Left ventricle myocardium inferior (tissue), 1 donor: ENCODE results near the gene EID3. TPM values are rescaled to one million over a fixed set of nuclear protein-coding genes. Genes with fewer than 3 reads are reported as not detected.

Source experiments
- DNase-seq: peaks from one replicate; pipeline ENCODE4 v3.0.0-alpha.2; 2020
- H3K27ac ChIP-seq: fragments of 200-600 bp; replicated peaks from 2 replicates; pipeline ENCODE4 v1.8.0; 2021
- H3K27me3 ChIP-seq: fragments of 200-600 bp; 2 replicates; pipeline ENCODE4 v1.8.0; 2021; ENCODE audit warnings: low read depth
- H3K36me3 ChIP-seq: fragments of 200-600 bp; 2 replicates; pipeline ENCODE4 v1.8.0; 2021
- H3K4me1 ChIP-seq: fragments of 200-600 bp; 2 replicates; pipeline ENCODE4 v1.8.0; 2021
- H3K4me3 ChIP-seq: fragments of 200-600 bp; 2 replicates; pipeline ENCODE4 v1.8.0; 2021; ENCODE audit warnings: mild to moderate bottlenecking, moderate library complexity
- H3K9me3 ChIP-seq: fragments of 200-600 bp; replicated peaks from 2 replicates; pipeline ENCODE4 v1.8.0; 2021
- CTCF ChIP-seq: fragments of 200-600 bp; IDR thresholded peaks from 2 replicates; pipeline ENCODE4 v1.8.0; 2021; ENCODE audit warnings: antibody characterized with exemption, mild to moderate bottlenecking, borderline replicate concordance
- intact Hi-C: fragments of 100-400 bp; cut with micrococcal nuclease; formaldehyde crosslinking; loops from one replicate; pipeline ENCODE4 v1.11.0; 2022
- total RNA-seq: library from RNA; stranded (reverse); fragmentation: NEBNext Ultra II Directional; extraction: Animal tissue kit (Norgen Biotek cat#: 25700); gene quantifications from one replicate; pipeline ENCODE4 v1.2.1, GENCODE V29; 2021
- donor health status: DM: no; HTN: yes; CAD: no; lungs with severe emphysema.

The EID3 gene
- total RNA-seq, 1 donor from 2014 or later = 0.60 TPM

DNA sequence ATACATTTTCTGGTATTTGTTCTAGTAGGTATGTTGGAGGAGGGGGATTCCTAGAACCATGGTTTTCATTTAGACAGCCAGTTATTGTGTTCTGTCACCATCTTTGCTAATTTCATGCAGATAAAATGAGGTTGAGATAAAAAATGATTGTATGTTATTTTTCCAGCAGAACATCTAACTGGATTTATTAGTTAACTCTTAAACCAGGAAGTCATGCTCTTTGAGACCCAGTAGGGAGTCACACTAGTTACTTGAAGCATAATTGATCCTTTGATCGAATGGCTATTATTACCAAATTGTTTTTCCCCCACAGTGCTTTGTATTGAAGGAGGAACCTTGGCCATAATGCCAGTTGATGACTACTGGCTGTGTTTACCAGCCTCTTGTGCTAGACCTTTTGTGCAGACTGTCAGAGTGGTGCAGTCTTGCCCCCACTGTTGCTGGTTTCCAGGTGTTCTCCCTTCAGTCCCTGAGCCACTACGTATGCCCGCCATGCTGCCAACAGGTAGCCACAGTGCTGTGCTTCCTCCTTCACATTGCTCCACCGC, 6.0 kb downstream of the EID3 start:
- peaks cover 37% of the 10 kb centered on the region for H3K36me3 ChIP-seq
- H3K27ac ChIP-seq = no peak overlapping the region
- H3K4me3 ChIP-seq = no peak overlapping the region
- intact Hi-C loops = no loop called here
- DNase-seq = no peak
- no peaks in the 10 kb centered on the region for H3K9me3 ChIP-seq
- no peak for TF ChIP-seq CTCF
- peaks cover 48% of the 10 kb centered on the region for H3K4me1 ChIP-seq
- H3K27me3 ChIP-seq = no peaks in the 10 kb centered on the region

GRCh38 chr12:104310751-104311633, 7.5 kb downstream of the EID3 start:
- DNase-seq = no peak
- intact Hi-C loops = no loop called here
- peaks cover 33% of the 10 kb centered on the region for H3K4me1 ChIP-seq

GRCh38 chr12:104312202-104312601, 8.7 kb downstream of the EID3 start:
- peaks cover 21% of the 10 kb centered on the region for H3K4me1 ChIP-seq
- H3K9me3 ChIP-seq = no peaks in the 10 kb centered on the region
- TF ChIP-seq CTCF = no peak
- intact Hi-C loops = no loop called here
- no peak for DNase-seq
- no peak overlapping the region for H3K27ac ChIP-seq
- H3K36me3 ChIP-seq = peaks cover 64% of the 10 kb centered on the region
- H3K27me3 ChIP-seq = no peaks in the 10 kb centered on the region
- H3K4me3 ChIP-seq = no peak overlapping the region

More at GRCh38 chr12:104310751-104311633, 7.5 kb downstream of the EID3 start:
- no peaks in the 10 kb centered on the region for H3K9me3 ChIP-seq
- H3K36me3 ChIP-seq = peaks cover 52% of the 10 kb centered on the region
- no peak for TF ChIP-seq CTCF
- H3K27me3 ChIP-seq = no peaks in the 10 kb centered on the region
- no peak overlapping the region for H3K4me3 ChIP-seq
- no peak overlapping the region for H3K27ac ChIP-seq

GRCh38 chr12:104312654-104313053, 9.1 kb downstream of the EID3 start:
- Histone ChIP-seq H3K27ac (no peak overlapping the region), H3K4me1 (peaks cover 16% of the 10 kb centered on the region), H3K36me3 (peaks cover 68% of the 10 kb centered on the region), H3K9me3 (no peaks in the 10 kb centered on the region), H3K4me3 (no peak overlapping the region), H3K27me3 (no peaks in the 10 kb centered on the region)
- intact Hi-C loops = no loop called here
- TF ChIP-seq CTCF = no peak
- DNase-seq = no peak

GRCh38 chr12:104313568-104314241, 10.2 kb downstream of the EID3 start:
- no peak overlapping the region for H3K4me3 ChIP-seq
- H3K27ac ChIP-seq = no peak overlapping the region
- no peaks in the 10 kb centered on the region for H3K27me3 ChIP-seq
- H3K36me3 ChIP-seq = peaks cover 79% of the 10 kb centered on the region
- H3K4me1 ChIP-seq = peaks cover 11% of the 10 kb centered on the region
- intact Hi-C loops = no loop called here
- DNase-seq = no peak
- TF ChIP-seq CTCF = no peak
- H3K9me3 ChIP-seq = no peaks in the 10 kb centered on the region
